Astrocyte (in vitro differentiated cells and primary cell): Measurements from ENCODE around the gene CROCC2. TPM values are rescaled to one million over a fixed set of nuclear protein-coding genes. Genes with fewer than 3 reads are reported as not detected.

Experiments
- DNase-seq: peaks from one replicate; pipeline ENCODE4 v3.0.0-alpha.2; 2010; ENCODE audit warnings: low read depth
- FAIRE-seq: peaks from 2 replicates; lab custom pipeline; 2011; peaks lifted over from hg19 to GRCh38; lab: Jason Lieb, UNC
- H2AFZ ChIP-seq: 2 replicates; pipeline ENCODE4 v1.6.0; 2012; ENCODE audit warnings: low read depth, low read length, inconsistent platforms
- H3K27ac ChIP-seq: 2 replicates; pipeline ENCODE4 v1.5.1; 2011; ENCODE audit warnings: low read depth, low read length, inconsistent platforms
- H3K27me3 ChIP-seq: 2 replicates; pipeline ENCODE4 v1.6.0; 2011; ENCODE audit warnings: low read length, inconsistent platforms; ENCODE audit not compliant: insufficient read depth
- H3K36me3 ChIP-seq: 2 replicates; pipeline ENCODE4 v1.5.1; 2011; ENCODE audit warnings: low read length, inconsistent platforms; ENCODE audit not compliant: insufficient read depth
- H3K4me1 ChIP-seq: 2 replicates; pipeline ENCODE4 v1.5.1; 2011; ENCODE audit warnings: low read length, inconsistent platforms; ENCODE audit not compliant: insufficient read depth
- H3K4me2 ChIP-seq: 2 replicates; pipeline ENCODE4 v1.6.0; 2012; ENCODE audit warnings: low read length, inconsistent platforms
- H3K4me3 ChIP-seq: 2 replicates; pipeline ENCODE4 v1.5.1; 2011; ENCODE audit warnings: low read depth, mild to moderate bottlenecking, low read length, inconsistent platforms; ENCODE audit not compliant: insufficient read depth
- H3K79me2 ChIP-seq: 2 replicates; pipeline ENCODE4 v1.6.0; 2012; ENCODE audit warnings: mild to moderate bottlenecking, low read length, inconsistent platforms; ENCODE audit not compliant: insufficient read depth
- H3K9ac ChIP-seq: 2 replicates; pipeline ENCODE4 v1.6.0; 2012; ENCODE audit warnings: mild to moderate bottlenecking, low read length, inconsistent platforms
- H3K9me3 ChIP-seq: 2 replicates; pipeline ENCODE4 v1.5.1; 2012; ENCODE audit warnings: low read depth, mild to moderate bottlenecking, low read length, inconsistent platforms; ENCODE audit not compliant: insufficient read depth
- H4K20me1 ChIP-seq: 2 replicates; pipeline ENCODE4 v1.6.0; 2012; ENCODE audit warnings: low read length, inconsistent platforms; ENCODE audit not compliant: insufficient read depth
- H3K27ac Mint-ChIP-seq: one replicate; pipeline ENCODE4 v1.8.0; 2021; ENCODE audit warnings: mild to moderate bottlenecking, mixed read lengths; ENCODE audit not compliant: unreplicated experiment
- H3K27me3 Mint-ChIP-seq: one replicate; pipeline ENCODE4 v1.8.0; 2021; ENCODE audit warnings: low read depth, mixed read lengths; ENCODE audit not compliant: unreplicated experiment
- H3K36me3 Mint-ChIP-seq: one replicate; pipeline ENCODE4 v1.8.0; 2021; ENCODE audit warnings: low read depth, mixed read lengths; ENCODE audit not compliant: unreplicated experiment
- H3K4me1 Mint-ChIP-seq: one replicate; pipeline ENCODE4 v1.8.0; 2021; ENCODE audit warnings: low read depth, mixed read lengths; ENCODE audit not compliant: unreplicated experiment
- H3K4me3 Mint-ChIP-seq: one replicate; pipeline ENCODE4 v1.8.0; 2021; ENCODE audit warnings: mild to moderate bottlenecking, moderate library complexity, mixed read lengths; ENCODE audit not compliant: unreplicated experiment
- H3K9me3 Mint-ChIP-seq: one replicate; pipeline ENCODE4 v1.8.0; 2021; ENCODE audit warnings: mild to moderate bottlenecking, mixed read lengths; ENCODE audit not compliant: unreplicated experiment
- CTCF ChIP-seq: IDR thresholded peaks from 2 replicates; pipeline ENCODE4 v1.5.1; 2011; ENCODE audit warnings: low read depth, mild to moderate bottlenecking, inconsistent platforms, low read length, moderate library complexity; ENCODE audit not compliant: insufficient read depth
- EZH2 ChIP-seq: IDR thresholded peaks from 2 replicates; pipeline ENCODE4 v1.6.1; 2012; ENCODE audit warnings: mild to moderate bottlenecking, low read length, inconsistent platforms; ENCODE audit not compliant: insufficient read depth
- total RNA-seq: library from RNA; stranded (reverse); gene quantifications from 2 replicates; pipeline ENCODE4 v1.2.1, GENCODE V29; 2021

Gene CROCC2
- total RNA-seq, 1 donor from 2014 or later = not detected

GRCh38 chr2:240926516-240927389, 20.6 kb downstream of the CROCC2 start:
- no peaks in the 10 kb centered on the region for H3K36me3 ChIP-seq
- peaks cover 14% of the 10 kb centered on the region for H3K4me1 ChIP-seq
- Mint-ChIP-seq H3K4me3 (no peak overlapping the region), H3K36me3 (no peaks in the 10 kb centered on the region), H3K27me3 (peaks cover 29% of the 10 kb centered on the region), H3K4me1 (no peaks in the 10 kb centered on the region), H3K27ac (no peak overlapping the region), H3K9me3 (peaks cover 4% of the 10 kb centered on the region)
- H3K4me3 ChIP-seq = no peak overlapping the region
- no peaks in the 10 kb centered on the region for H3K79me2 ChIP-seq
- peaks cover 7% of the 10 kb centered on the region for H3K27me3 ChIP-seq
- TF ChIP-seq EZH2 = no peak
- TF ChIP-seq CTCF = no peak
- no peak for FAIRE-seq
- H3K9ac ChIP-seq = peak overlapping the region; percentile 14
- DNase-seq = no peak
- no peaks in the 10 kb centered on the region for H4K20me1 ChIP-seq
- H3K27ac ChIP-seq = no peak overlapping the region
- no peaks in the 10 kb centered on the region for H3K9me3 ChIP-seq
- H3K4me2 ChIP-seq = peak overlapping the region; percentile 23
- no peak overlapping the region for H2AFZ ChIP-seq

- H3K27me3 ChIP-seq = peaks cover 7% of the 10 kb centered on the region
- TF ChIP-seq CTCF = no peak
- no peak for TF ChIP-seq EZH2
- H2AFZ ChIP-seq = no peak overlapping the region
- H4K20me1 ChIP-seq = no peaks in the 10 kb centered on the region
- H3K4me3 ChIP-seq = no peak overlapping the region
- H3K4me1 ChIP-seq = peaks cover 8% of the 10 kb centered on the region
- no peaks in the 10 kb centered on the region for H3K36me3 Mint-ChIP-seq
- no peak overlapping the region for H3K4me2 ChIP-seq
- H3K9ac ChIP-seq = no peak overlapping the region
- peaks cover 33% of the 10 kb centered on the region for H3K27me3 Mint-ChIP-seq
- no peak overlapping the region for H3K27ac Mint-ChIP-seq
- no peaks in the 10 kb centered on the region for H3K79me2 ChIP-seq
- no peak overlapping the region for H3K27ac ChIP-seq
- H3K36me3 ChIP-seq = no peaks in the 10 kb centered on the region
- H3K9me3 ChIP-seq = no peaks in the 10 kb centered on the region
- no peak for FAIRE-seq
- no peak for DNase-seq
- no peaks in the 10 kb centered on the region for H3K4me1 Mint-ChIP-seq
- peaks cover 4% of the 10 kb centered on the region for H3K9me3 Mint-ChIP-seq
- no peak overlapping the region for H3K4me3 Mint-ChIP-seq
Measured at GRCh38 chr2:240927390-240927781, 21.2 kb downstream of the CROCC2 start.
